ENCODE data around the gene PDCD2L.

DNA sequence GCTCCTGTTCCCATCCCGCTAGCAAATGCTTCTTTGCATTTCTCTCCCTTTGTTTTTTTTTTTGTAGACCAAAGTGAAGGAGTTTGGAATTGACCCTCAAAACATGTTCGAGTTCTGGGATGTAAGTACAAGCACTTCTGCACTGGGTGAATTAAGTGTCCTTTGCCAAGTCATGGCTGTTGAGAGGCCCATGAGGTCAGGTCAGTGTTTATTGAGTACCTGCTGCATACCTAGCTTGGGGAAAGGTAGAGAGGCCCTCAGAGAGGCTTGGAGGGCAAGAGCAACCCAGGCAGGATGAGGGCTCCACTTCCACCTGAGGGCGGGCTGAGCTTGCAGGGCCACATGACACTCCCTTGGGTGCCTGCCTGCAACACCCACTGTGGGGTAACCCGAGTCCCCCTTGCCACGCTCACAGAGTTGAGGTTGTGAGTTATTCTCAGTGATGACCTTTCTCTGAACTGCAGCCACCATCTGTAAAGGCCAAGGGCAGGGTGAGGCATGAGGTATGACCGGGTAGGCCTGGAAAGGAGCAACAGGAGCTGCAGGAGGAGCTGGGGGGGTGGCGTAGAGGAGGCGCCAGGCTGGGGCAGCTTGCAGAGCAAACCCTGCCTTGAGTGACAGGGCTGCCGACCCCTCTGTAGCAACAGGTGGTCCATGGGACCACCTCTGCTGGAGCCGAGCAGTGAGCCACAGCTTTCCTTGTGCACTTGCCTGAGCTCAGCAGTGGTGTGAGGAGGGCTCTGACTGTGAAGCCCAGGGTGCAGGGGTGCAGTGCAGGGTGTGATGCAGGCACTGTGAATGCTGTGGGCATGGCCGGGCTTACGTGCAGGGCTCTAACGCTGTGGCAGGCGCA is 22.6 kb upstream of the PDCD2L start:
- TF ChIP-seq, protein P1, sequence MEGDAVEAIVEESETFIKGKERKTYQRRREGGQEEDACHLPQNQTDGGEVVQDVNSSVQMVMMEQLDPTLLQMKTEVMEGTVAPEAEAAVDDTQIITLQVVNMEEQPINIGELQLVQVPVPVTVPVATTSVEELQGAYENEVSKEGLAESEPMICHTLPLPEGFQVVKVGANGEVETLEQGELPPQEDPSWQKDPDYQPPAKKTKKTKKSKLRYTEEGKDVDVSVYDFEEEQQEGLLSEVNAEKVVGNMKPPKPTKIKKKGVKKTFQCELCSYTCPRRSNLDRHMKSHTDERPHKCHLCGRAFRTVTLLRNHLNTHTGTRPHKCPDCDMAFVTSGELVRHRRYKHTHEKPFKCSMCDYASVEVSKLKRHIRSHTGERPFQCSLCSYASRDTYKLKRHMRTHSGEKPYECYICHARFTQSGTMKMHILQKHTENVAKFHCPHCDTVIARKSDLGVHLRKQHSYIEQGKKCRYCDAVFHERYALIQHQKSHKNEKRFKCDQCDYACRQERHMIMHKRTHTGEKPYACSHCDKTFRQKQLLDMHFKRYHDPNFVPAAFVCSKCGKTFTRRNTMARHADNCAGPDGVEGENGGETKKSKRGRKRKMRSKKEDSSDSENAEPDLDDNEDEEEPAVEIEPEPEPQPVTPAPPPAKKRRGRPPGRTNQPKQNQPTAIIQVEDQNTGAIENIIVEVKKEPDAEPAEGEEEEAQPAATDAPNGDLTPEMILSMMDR (conservative IDR thresholded peaks at IDR 0.05), result no peak
- TF ChIP-seq EZH2 (IDR thresholded peaks at IDR 0.05; ENCODE audit: low read depth), result no peak
